AG04449 (cell line): ENCODE data around the gene SLC35E3.
A peak's percentile ranks its signal among the peaks of the same experiment; 100 is the strongest.
"Not testable (repeated sequence)": the region's sequence is repeated elsewhere in the genome, so short reads cannot be mapped to it uniquely, and the experiment has no call there.

Experiments
- CTCF ChIA-PET: fragments of 350-600 bp; formaldehyde crosslinking; extraction: SDS; loops from one replicate; lab custom pipeline; 2021; ENCODE audit warnings: antibody characterized with exemption; lab: Yijun Ruan, JAX
- POLR2A ChIA-PET: fragments of 400-600, 350-600 bp; formaldehyde crosslinking; extraction: SDS; loops from one replicate; lab custom pipeline; 2020; ENCODE audit warnings: antibody characterized with exemption, inconsistent platforms; lab: Yijun Ruan, JAX
- DNase-seq: peaks from one replicate; pipeline ENCODE4 v3.0.0-alpha.2; 2010; ENCODE audit warnings: low read depth, low spot score
- H3K4me3 ChIP-seq: 2 replicates; pipeline ENCODE4 v1.5.1; 2011; ENCODE audit warnings: low read depth, mild to moderate bottlenecking, control low read depth, low read length
- TF ChIP-seq, protein P1 (sequence below): IDR thresholded peaks from one replicate; pipeline ENCODE4 v1.5.1; 2011; ENCODE audit warnings: mild to moderate bottlenecking, moderate library complexity, low read length, control low read depth, inconsistent platforms; ENCODE audit not compliant: insufficient read depth; ENCODE audit errors: missing control alignments

The SLC35E3 gene

DNA sequence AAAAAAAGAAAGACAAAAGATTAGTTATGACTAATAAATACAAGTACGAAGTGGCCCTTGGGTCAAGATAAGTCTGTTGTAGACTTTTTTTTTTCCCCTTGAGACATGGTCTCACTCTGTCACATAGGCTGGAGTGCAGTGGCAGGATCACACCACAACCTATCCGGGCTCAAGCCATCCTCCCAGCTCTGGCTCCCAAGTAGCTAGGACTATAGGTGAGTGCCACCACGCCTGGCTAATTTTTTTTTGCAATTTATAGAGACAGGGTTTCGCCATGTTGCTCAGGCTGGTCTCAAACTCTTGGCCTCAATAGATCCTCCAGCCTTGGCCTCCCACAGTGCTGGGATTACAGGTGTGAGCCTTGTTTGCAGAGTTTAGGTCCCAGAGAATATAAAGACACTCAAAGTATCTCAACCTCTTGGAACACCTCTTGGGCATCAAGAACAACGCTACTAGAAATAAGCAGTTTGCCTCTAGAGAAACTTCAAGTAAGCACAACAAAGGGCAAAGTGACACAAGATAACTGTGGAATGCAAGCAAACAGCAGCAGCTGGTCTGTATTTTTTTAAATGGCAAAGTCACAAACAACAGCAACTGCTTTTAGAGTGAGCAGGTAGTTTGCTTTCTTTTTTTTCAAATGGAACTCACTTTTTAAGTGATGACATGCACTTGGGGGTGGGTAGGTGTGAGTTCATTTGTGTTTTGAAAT lies 58.1 kb downstream of the SLC35E3 start:
- POLR2A ChIA-PET, result no interaction called here
- CTCF ChIA-PET, result interaction anchor here (1.2 to 1.7 kb wide), 2 partner anchors 9 to 27 kb away, joined by 3 to 5 read pairs; no protein-coding TSS in a partner anchor
- no peak for DNase-seq
- TF ChIP-seq, protein P1, sequence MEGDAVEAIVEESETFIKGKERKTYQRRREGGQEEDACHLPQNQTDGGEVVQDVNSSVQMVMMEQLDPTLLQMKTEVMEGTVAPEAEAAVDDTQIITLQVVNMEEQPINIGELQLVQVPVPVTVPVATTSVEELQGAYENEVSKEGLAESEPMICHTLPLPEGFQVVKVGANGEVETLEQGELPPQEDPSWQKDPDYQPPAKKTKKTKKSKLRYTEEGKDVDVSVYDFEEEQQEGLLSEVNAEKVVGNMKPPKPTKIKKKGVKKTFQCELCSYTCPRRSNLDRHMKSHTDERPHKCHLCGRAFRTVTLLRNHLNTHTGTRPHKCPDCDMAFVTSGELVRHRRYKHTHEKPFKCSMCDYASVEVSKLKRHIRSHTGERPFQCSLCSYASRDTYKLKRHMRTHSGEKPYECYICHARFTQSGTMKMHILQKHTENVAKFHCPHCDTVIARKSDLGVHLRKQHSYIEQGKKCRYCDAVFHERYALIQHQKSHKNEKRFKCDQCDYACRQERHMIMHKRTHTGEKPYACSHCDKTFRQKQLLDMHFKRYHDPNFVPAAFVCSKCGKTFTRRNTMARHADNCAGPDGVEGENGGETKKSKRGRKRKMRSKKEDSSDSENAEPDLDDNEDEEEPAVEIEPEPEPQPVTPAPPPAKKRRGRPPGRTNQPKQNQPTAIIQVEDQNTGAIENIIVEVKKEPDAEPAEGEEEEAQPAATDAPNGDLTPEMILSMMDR, result no peak
- no peak overlapping the region for H3K4me3 ChIP-seq

DNA sequence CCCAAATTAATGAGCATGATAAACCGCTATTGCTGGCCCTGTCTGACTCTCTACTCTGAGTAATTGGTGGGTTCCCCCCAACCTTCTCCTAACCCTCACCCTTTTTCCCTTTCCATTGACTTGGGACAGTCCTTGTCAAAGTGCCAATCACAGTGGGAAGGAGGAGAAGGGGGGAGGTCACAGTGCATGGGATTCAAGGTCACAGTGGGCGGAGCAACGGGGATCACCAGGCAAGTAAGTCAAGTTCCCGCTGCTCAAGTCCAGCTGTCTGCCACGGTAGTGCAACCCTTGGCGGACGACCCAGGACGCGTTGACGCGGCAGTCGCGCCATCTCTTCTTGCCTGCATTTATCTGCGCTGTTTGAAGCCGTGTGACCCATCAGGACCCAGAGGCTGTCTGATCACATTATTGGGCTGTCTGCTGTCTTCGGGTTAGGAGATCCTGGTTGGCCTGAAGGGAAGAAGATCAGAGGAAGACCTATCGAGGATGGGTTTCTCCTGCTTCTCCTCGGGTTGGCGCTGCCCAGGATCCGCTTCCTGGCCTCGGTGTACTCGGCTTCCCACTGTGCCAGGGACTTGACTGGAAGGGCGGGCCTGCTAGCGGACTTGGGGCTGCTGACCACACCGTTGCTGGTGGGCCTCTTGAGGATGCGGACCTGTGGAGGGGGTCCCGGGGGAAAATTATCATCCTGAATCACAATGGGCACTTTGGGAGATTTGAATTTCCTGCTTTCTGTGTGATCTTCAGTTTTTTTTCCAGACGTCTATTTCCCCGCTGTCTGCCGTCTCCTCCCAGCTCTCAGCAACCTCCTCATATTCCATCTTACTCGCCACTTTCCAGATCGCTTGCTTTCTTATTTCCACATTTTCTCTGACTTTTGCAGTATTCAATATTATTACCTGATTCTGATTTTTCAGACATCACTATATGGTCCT lies 58.9 kb downstream of the SLC35E3 start:
- no peak overlapping the region for H3K4me3 ChIP-seq
- no peak for DNase-seq
- ChIA-PET POLR2A (no interaction called here), CTCF (interaction anchor here (0.9 to 1.2 kb wide), 2 partner anchors 9 to 10 kb away, joined by 3 read pairs; no protein-coding TSS in a partner anchor)
- TF ChIP-seq, protein P1, result no peak

DNA sequence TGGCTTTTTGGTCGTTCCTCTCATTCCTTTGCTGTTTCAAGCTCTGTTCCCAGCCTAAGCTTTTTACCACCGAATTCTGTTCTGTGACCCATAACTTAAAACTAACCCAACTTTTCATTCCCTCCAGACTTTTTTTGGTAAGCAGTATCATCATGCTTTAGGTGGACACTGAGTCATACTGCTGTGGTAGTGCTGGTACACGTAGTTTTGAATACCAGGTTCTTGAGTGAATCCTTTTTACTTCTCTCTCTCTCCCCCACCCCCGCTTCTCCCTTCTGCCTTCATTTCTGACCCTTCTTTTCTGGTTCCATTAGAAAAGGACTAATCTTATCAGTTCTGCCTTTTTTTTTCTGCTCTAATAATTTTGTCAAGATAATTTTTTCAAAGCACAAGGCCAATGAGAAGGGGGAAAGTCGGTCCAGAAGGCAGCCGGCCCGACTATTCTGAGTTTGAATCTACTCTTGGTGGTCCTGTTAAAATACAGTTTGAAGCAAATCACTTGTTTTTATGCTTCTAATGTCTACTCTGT lies 59.7 kb downstream of the SLC35E3 start:
- TF ChIP-seq, protein P1, result no peak
- ChIA-PET POLR2A (no interaction called here), CTCF (interaction anchor here (0.9 to 1.2 kb wide), 2 partner anchors 9 to 11 kb away, joined by 3 read pairs; no protein-coding TSS in a partner anchor)
- H3K4me3 ChIP-seq, result no peak overlapping the region
- no peak for DNase-seq

DNA sequence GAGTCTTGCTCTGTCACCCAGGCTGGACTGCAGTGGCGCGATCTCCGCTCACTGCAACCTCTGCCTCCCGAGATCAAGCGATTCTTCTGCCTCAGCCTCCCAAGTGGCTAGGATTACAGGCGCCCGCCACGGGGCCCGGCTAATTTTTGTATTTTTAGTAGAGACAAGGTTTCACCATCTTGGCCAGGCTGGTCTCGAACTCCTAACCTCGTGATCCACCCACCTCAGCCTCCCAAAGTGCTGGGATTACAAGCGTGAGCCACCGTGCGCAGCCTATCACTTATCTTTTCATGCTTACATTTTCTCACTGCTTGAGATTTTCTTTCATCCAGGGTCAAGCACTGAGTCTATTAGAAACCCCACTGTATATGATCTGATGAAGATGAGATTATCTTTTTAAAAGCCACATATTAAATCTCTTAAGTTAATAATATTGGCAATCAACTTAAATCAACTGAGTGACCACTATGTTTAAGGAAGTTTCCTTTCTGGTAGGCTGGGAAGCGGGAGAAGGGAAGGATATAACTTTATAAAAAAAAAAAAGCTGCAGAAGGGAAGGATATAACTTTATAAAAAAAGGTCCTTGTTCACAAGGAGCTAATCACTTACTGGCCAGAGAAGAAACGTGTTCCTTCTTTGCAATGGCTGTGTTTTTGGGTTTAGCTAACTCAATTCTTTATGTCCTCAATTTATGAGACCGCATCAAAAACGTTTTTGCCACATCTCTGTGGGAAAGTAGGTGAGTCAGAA lies 60.7 kb downstream of the SLC35E3 start:
- CTCF ChIA-PET, result interaction anchor here (1.1 to 3.2 kb wide), 6 partner anchors 10 to 416 kb away, joined by 3 to 37 read pairs (median 8); no protein-coding TSS in a partner anchor
- POLR2A ChIA-PET, result interaction anchor here (1.3 kb wide), 1 partner anchor 60 kb away, joined by 7 read pairs; no protein-coding TSS in a partner anchor
- no peak overlapping the region for H3K4me3 ChIP-seq
- TF ChIP-seq, protein P1, result no peak
- no peak for DNase-seq

DNA sequence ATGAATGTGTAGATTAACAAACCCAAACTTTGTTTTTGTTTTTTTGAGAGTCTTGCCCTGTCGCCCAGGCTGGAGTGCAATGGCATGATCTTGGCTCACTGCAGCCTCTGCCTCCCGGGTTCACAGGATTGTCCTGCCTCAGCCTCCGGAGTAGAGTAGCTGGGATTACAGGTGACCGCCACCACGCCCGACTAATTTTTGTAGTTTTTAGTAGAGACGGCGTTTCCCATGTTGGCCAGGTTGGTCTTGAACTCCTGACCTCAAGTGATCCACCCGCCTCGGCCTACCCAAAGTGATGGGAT lies 61.2 kb downstream of the SLC35E3 start:
- ChIA-PET CTCF (interaction anchor here (0.8 to 3.2 kb wide), 13 partner anchors 10 to 584 kb away, joined by 3 to 37 read pairs (median 3); partner anchors contain the start of gene SLC35E3), POLR2A (interaction anchor here (1.3 to 1.8 kb wide), 3 partner anchors 19 to 60 kb away, joined by 4 to 7 read pairs (median 5); no protein-coding TSS in a partner anchor)
- peak overlapping the region; percentile 97 for H3K4me3 ChIP-seq
- DNase-seq, result not testable (repeated sequence)
